Measurements from ENCODE around the gene SCT.
A peak's percentile ranks its signal among the peaks of the same experiment; 100 is the strongest.

The SCT gene

DNA sequence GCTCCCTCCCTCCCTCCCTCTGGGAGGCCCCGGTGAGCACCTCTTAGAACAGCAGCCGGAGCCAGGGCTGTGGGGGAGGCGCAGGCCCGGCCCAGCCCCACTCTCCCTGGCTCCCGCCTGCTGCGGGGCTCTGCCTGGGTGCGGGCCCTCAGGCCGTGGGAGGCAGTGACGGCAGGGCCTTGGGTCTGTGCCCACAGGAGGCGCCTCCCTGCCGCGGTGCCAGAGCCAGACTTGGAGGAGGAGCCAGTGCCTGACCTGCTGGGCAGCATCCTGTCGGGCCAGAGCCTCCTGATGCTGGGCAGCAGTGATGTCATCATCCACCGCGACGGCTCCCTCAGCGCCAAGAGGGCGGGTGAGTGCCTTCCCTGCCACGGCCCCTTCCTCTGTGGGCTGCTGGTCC, 20.7 kb downstream of the SCT start:
- TF ChIP-seq ZFX (IDR thresholded peaks at IDR 0.05; ENCODE audit: borderline replicate concordance): no peak
- TF ChIP-seq, protein P1, sequence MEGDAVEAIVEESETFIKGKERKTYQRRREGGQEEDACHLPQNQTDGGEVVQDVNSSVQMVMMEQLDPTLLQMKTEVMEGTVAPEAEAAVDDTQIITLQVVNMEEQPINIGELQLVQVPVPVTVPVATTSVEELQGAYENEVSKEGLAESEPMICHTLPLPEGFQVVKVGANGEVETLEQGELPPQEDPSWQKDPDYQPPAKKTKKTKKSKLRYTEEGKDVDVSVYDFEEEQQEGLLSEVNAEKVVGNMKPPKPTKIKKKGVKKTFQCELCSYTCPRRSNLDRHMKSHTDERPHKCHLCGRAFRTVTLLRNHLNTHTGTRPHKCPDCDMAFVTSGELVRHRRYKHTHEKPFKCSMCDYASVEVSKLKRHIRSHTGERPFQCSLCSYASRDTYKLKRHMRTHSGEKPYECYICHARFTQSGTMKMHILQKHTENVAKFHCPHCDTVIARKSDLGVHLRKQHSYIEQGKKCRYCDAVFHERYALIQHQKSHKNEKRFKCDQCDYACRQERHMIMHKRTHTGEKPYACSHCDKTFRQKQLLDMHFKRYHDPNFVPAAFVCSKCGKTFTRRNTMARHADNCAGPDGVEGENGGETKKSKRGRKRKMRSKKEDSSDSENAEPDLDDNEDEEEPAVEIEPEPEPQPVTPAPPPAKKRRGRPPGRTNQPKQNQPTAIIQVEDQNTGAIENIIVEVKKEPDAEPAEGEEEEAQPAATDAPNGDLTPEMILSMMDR (IDR thresholded peaks at IDR 0.05): no peak
- 0 out of 2 replicates have a peak overlapping the region, but pooled peaks have one; percentile 17 for H3K27ac ChIP-seq

DNA sequence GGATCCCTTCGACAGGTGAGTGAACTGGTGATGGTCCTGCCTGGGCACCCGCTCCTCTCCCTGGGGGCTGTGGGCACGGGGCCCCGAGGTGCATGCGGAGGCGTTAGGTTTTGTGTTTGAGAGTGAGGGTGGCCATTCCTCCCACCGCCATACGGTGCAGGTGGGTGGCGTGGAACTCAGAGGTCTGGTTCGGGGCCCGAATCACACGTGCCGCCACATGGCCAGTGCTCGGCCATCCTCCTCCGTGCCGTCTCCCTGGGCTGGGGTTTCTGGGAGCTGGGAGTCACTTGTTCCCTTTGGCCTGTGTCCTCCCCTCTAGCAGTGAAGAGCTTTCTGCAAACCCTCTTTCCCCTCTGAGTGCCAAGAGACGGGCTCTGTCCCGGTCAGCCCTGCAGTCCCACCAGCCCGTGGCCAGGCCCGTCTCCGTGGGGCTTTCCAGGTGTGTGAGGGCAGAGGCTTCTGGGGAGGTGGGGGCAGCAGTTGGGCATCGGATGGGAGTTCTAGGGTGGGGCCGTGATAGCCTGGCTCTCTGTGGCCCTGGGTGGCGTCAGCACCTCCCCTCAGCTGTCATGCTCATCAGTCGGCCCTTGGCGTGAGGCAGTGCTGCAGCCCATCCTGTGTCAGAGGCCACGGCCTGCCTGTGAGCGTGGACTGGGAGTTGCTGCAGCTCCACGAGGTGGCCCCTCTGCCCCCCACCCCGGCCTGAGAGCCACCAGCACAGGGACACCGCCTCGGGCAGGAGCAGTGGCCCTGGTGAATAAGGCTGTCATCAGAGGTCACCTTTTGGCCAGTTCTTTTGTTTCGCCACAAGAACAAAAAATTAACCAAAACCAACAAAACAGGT, 21.5 kb downstream of the SCT start:
- 0 out of 2 replicates have a peak overlapping the region, but pooled peaks have one; percentile 17 for H3K27ac ChIP-seq
- TF ChIP-seq, protein P1 (IDR thresholded peaks at IDR 0.05): no peak
- TF ChIP-seq ZFX (IDR thresholded peaks at IDR 0.05; ENCODE audit: borderline replicate concordance): no peak

DNA sequence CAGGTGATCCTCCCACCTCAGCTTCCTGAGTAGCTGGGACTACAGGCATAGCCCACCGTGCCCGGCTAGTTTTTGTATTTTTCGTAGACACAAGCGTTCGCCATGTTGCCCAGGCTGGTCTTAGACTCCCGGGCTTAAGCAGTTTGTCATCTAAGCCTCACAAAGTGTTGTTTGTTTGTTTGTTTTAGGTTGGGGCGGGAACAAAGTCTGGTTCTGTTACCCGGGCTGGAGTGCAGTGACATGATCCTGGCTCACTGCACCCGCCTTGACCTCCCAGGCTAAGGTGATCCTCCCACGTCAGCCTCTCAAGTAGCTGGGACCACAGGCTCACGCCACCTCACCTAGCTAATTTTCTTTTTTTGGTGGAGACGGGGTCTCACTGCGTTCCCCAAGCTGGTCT, 23.8 kb downstream of the SCT start:
- TF ChIP-seq, protein P1 (IDR thresholded peaks at IDR 0.05): no peak
- TF ChIP-seq ZFX (IDR thresholded peaks at IDR 0.05; ENCODE audit: borderline replicate concordance): no peak
- H3K27ac ChIP-seq: no peak overlapping the region

DNA sequence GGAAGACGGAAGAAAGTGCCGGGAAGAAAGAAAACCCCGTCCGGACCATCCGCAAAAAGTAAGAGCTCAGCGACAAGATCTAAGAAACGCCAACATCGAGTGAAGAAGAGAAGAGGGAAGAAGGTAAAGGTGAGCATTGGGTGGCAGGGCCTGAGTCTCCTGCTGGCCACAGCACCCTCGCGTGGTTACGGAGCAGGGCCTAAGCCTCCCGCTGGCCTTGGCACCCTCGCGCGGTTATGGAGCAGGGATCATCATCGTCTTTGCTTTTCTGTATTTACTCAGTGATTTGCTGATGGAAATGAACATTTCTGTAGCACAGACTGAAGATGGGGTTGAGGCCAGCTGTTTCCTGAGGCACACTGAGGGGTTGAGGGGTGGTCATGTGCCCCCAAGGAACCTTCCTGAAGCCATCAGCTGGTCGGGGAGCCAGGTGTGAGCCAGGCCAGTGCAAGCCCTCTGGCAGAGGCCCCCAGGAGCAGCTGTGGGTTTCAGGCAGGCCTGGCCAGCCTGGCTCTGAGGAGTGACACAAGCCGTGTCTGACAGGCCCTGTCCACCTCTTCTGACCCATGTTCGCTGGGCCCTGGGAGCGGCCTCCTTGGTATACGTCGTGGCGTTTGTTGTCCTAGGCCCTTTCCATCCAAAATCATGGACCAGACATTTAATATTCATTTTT, 25.3 kb downstream of the SCT start:
- TF ChIP-seq ZFX (IDR thresholded peaks at IDR 0.05; ENCODE audit: borderline replicate concordance): no peak
- H3K27ac ChIP-seq: no peak overlapping the region

DNA sequence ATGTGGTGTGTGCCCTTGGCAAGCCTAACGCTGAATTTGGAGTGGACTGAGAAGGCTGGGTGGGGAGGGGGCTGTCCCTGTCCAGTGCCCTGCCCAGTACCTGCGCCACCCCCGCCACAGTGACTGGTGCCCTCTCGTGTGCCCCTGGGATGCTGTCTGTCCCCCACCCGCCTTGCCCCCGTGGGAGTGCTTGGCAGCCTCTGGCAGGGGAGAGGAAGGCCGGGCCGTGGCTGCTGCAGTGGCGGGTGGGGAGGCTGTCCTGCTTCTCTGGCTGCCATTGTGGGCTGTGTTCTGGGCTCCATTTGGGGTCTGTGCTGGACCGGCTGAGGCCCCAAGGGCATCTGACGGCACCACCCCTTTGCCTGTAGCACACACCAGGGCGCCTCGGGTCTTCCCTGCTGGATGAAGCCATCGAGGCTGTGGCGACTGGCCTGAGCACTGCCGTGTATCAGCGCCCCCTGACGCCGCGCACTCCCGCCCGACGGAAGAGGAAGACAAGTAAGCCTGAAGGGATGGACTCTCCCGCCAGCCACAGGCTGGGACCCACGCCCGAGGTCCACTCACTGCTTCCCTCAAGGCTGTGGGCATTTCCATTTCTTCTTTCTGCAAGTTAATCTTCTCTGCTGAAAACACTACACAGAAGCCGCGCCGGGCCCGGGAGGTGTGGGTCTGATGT, 28.8 kb downstream of the SCT start:
- no peak overlapping the region for H3K27ac ChIP-seq
- TF ChIP-seq ZFX (IDR thresholded peaks at IDR 0.05; ENCODE audit: borderline replicate concordance): no peak
- TF ChIP-seq, protein P1 (IDR thresholded peaks at IDR 0.05): no peak

DNA sequence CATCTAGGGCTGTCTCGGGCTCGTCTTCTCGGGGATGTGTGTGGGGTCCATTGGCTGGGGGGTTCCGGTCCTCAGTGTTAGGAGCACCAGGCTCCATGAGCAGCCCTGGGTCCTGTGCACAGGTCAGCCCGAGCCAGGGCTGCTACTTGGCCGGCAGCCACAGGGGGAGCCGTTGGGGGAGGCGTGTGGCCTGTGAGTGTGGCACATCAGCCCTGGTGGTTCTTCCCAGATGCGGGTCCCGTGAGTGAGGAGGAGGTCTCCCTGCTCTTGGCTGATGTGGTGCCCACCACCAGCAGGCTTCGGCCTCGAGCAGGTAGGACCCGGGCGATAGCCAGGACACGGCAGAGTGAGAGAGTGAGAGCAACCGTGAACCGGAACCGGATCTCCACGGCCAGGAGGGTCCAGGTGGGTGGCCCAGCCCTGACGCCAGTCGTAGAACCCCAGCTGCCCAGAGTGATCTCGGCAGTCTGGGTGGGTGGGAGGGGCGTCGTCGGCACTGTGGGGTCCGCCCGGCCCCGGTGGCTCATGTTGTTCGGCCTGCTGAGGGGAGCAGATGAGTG, 29.7 kb downstream of the SCT start:
- TF ChIP-seq, protein P1 (IDR thresholded peaks at IDR 0.05): no peak
- TF ChIP-seq ZFX (IDR thresholded peaks at IDR 0.05; ENCODE audit: borderline replicate concordance): no peak
- no peak overlapping the region for H3K27ac ChIP-seq

DNA sequence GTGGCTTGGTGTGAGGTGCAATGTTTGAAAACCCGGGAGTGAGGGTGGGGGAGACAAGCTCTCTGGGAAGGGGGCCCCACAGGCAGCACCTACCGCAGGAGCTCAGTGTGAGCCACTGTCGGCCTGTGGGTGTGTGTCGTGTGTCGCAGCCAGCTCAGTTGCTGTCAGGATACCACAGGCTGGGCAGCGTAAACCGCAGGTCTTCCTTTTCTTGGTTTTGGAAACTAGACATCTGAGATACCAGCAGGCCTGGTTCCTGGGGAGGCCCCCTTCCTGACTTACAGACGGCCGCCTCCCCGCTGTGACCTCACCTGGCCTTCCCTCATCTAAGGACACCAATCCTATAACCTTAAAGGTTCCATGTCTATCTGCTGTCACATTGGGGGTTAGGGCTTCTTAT, 30.6 kb downstream of the SCT start:
- TF ChIP-seq, protein P1 (IDR thresholded peaks at IDR 0.05): no peak
- TF ChIP-seq ZFX (IDR thresholded peaks at IDR 0.05; ENCODE audit: borderline replicate concordance): no peak
- no peak overlapping the region for H3K27ac ChIP-seq
